NCI-H2081 (cell line): ENCODE data around the gene FRS2.
A peak's percentile ranks its signal among the peaks of the same experiment; 100 is the strongest.

Source experiments
- DNase-seq, 2 experiments: peaks; one replicate each; lab custom pipeline; 2025; lab: John Stamatoyannopoulos, UW

FRS2 gene

GRCh38 chr12:69501154-69501895 is 31.1 kb downstream of the FRS2 start:
- DNase-seq: no peak

GRCh38 chr12:69502345-69503081 is 32.3 kb downstream of the FRS2 start:
- DNase-seq: no peak

GRCh38 chr12:69508091-69508490 is 37.9 kb downstream of the FRS2 start:
- DNase-seq: no peak

- DNase-seq: no peak
These were observed 38.4 kb downstream of the FRS2 start for GRCh38 chr12:69508621-69509020.

GRCh38 chr12:69509308-69509736 is 39.1 kb downstream of the FRS2 start:
- DNase-seq: peak in 1 of 2 experiments; percentile 23

- DNase-seq: peak; percentile 22 to 76
These were observed 40.0 kb downstream of the FRS2 start for GRCh38 chr12:69509904-69510827.

- no peak for DNase-seq
These were observed 40.8 kb downstream of the FRS2 start for GRCh38 chr12:69511016-69511415.

GRCh38 chr12:69511469-69512267 is 41.5 kb downstream of the FRS2 start:
- DNase-seq: peak; percentile 6 to 32

- no peak for DNase-seq
These were observed 42.6 kb downstream of the FRS2 start for GRCh38 chr12:69512820-69513219.

GRCh38 chr12:69513297-69513696 is 43.1 kb downstream of the FRS2 start:
- no peak for DNase-seq

GRCh38 chr12:69514111-69514510 is 43.9 kb downstream of the FRS2 start:
- no peak for DNase-seq

- DNase-seq: no peak
These were observed 44.7 kb downstream of the FRS2 start for GRCh38 chr12:69514845-69515244.

- DNase-seq: no peak
These were observed 45.3 kb downstream of the FRS2 start for GRCh38 chr12:69515394-69515930.

GRCh38 chr12:69516950-69517349 is 46.8 kb downstream of the FRS2 start:
- DNase-seq: no peak

- no peak for DNase-seq
These were observed 47.2 kb downstream of the FRS2 start for GRCh38 chr12:69517406-69517805.

GRCh38 chr12:69519871-69520270 is 49.7 kb downstream of the FRS2 start:
- no peak for DNase-seq

- DNase-seq: no peak
These were observed 53.5 kb downstream of the FRS2 start for GRCh38 chr12:69523433-69524330.

GRCh38 chr12:69524331-69524630 is 54.1 kb downstream of the FRS2 start:
- no peak for DNase-seq

- no peak for DNase-seq
These were observed 54.7 kb downstream of the FRS2 start for GRCh38 chr12:69524755-69525469.
